ENCODE data around the gene STX16.

The STX16 gene

GRCh38 chr20:58707770-58708169, 56.7 kb downstream of the STX16 start (continued):
- no peak for TF ChIP-seq CSRNP3 (CRISPR knock-in tag; IDR thresholded peaks at IDR 0.05)
- TF ChIP-seq TOX (CRISPR knock-in tag; IDR thresholded peaks at IDR 0.05; ENCODE audit: borderline replicate concordance), result no peak
- TF ChIP-seq ARNTL (CRISPR knock-in tag; IDR thresholded peaks at IDR 0.05; ENCODE audit: borderline replicate concordance, low read depth), result no peak
- TF ChIP-seq TSHZ2 (CRISPR knock-in tag; IDR thresholded peaks at IDR 0.05), result no peak
- TF ChIP-seq TCF4 (CRISPR knock-in tag; IDR thresholded peaks at IDR 0.05; ENCODE audit: borderline replicate concordance), result no peak
- no peak for TF ChIP-seq ISL1 (CRISPR knock-in tag; IDR thresholded peaks at IDR 0.05)
- no peak for TF ChIP-seq ZC3H10 (CRISPR knock-in tag; IDR thresholded peaks at IDR 0.05)
- no peak for TF ChIP-seq ZFP30 (CRISPR knock-in tag; IDR thresholded peaks at IDR 0.05)
- no peak for TF ChIP-seq BACH2 (CRISPR knock-in tag; IDR thresholded peaks at IDR 0.05; ENCODE audit: borderline replicate concordance)
- TF ChIP-seq GLIS3 (CRISPR knock-in tag; IDR thresholded peaks at IDR 0.05), result no peak
- TF ChIP-seq ZNF70 (CRISPR knock-in tag; IDR thresholded peaks at IDR 0.05), result no peak
- no peak for TF ChIP-seq ZFP3 (CRISPR knock-in tag; IDR thresholded peaks at IDR 0.05)

- no peak for ATAC-seq
- no peak for TF ChIP-seq GLIS3 (CRISPR knock-in tag; IDR thresholded peaks at IDR 0.05)
- TF ChIP-seq CSRNP3 (CRISPR knock-in tag; IDR thresholded peaks at IDR 0.05), result no peak
Observed at GRCh38 chr20:58708246-58708931, 57.3 kb downstream of the STX16 start.

GRCh38 chr20:58709013-58709702, 58.1 kb downstream of the STX16 start:
- TF ChIP-seq ARNTL (CRISPR knock-in tag; IDR thresholded peaks at IDR 0.05; ENCODE audit: borderline replicate concordance, low read depth) (no peak), TOX (CRISPR knock-in tag; IDR thresholded peaks at IDR 0.05; ENCODE audit: borderline replicate concordance) (no peak), PATZ1 (CRISPR knock-in tag; IDR thresholded peaks at IDR 0.05; ENCODE audit: borderline replicate concordance) (no peak), ESRRG (CRISPR knock-in tag; IDR thresholded peaks at IDR 0.05) (no peak), TCF4 (CRISPR knock-in tag; IDR thresholded peaks at IDR 0.05; ENCODE audit: borderline replicate concordance) (no peak), PPARA (CRISPR knock-in tag; IDR thresholded peaks at IDR 0.05; ENCODE audit: borderline replicate concordance) (no peak), SNAI2 (CRISPR knock-in tag; IDR thresholded peaks at IDR 0.05) (no peak), GLIS3 (CRISPR knock-in tag; IDR thresholded peaks at IDR 0.05) (no peak)
- ATAC-seq, result no peak

- no peak for ATAC-seq
- no peak for TF ChIP-seq BACH2 (CRISPR knock-in tag; IDR thresholded peaks at IDR 0.05; ENCODE audit: borderline replicate concordance)
- no peak for TF ChIP-seq SNAI2 (CRISPR knock-in tag; IDR thresholded peaks at IDR 0.05)
- TF ChIP-seq GLIS3 (CRISPR knock-in tag; IDR thresholded peaks at IDR 0.05), result no peak
- no peak for TF ChIP-seq CSDC2 (CRISPR knock-in tag; IDR thresholded peaks at IDR 0.05)
- no peak for TF ChIP-seq CREB5 (CRISPR knock-in tag; IDR thresholded peaks at IDR 0.05; ENCODE audit: low read depth)
- TF ChIP-seq ZNF70 (CRISPR knock-in tag; IDR thresholded peaks at IDR 0.05), result no peak
- no peak for TF ChIP-seq ARNTL (CRISPR knock-in tag; IDR thresholded peaks at IDR 0.05; ENCODE audit: borderline replicate concordance, low read depth)
- TF ChIP-seq ESRRG (CRISPR knock-in tag; IDR thresholded peaks at IDR 0.05), result no peak
- TF ChIP-seq TOX (CRISPR knock-in tag; IDR thresholded peaks at IDR 0.05; ENCODE audit: borderline replicate concordance), result no peak
- no peak for TF ChIP-seq TCF4 (CRISPR knock-in tag; IDR thresholded peaks at IDR 0.05; ENCODE audit: borderline replicate concordance)
- no peak for TF ChIP-seq ZFP30 (CRISPR knock-in tag; IDR thresholded peaks at IDR 0.05)
- no peak for TF ChIP-seq OSR1 (CRISPR knock-in tag; IDR thresholded peaks at IDR 0.05)
- no peak for TF ChIP-seq PATZ1 (CRISPR knock-in tag; IDR thresholded peaks at IDR 0.05; ENCODE audit: borderline replicate concordance)
- no peak for TF ChIP-seq ISL1 (CRISPR knock-in tag; IDR thresholded peaks at IDR 0.05)
- no peak for TF ChIP-seq ZFP3 (CRISPR knock-in tag; IDR thresholded peaks at IDR 0.05)
- no peak for TF ChIP-seq RARB (CRISPR knock-in tag; IDR thresholded peaks at IDR 0.05)
- TF ChIP-seq PPARA (CRISPR knock-in tag; IDR thresholded peaks at IDR 0.05; ENCODE audit: borderline replicate concordance), result no peak
Observed at GRCh38 chr20:58709703-58710039, 58.6 kb downstream of the STX16 start.

All from SK-N-SH treated with all-trans-retinoic acid at 6 μM for 48 hours (cell line).